Liver (tissue), 9 donors: Measurements from ENCODE around the gene OFD1. TPM values are rescaled to one million over a fixed set of nuclear protein-coding genes. Genes with fewer than 3 reads are reported as not detected.

Experiments
- DNase-seq: peaks from one replicate; pipeline ENCODE4 v3.0.0-alpha.2; 2017; ENCODE audit warnings: low spot score
- H3K27ac ChIP-seq, 2 donors: one replicate each; pipeline ENCODE4 v1.7.0; 2013; ENCODE audit warnings: inconsistent platforms in 2 of 2, low read length in 2 of 2, control low read depth in 1 of 2, low read depth in 1 of 2, mild to moderate bottlenecking in 1 of 2
- H3K27me3 ChIP-seq, 4 donors: one replicate each; pipeline versions ENCODE4 v1.6.1 to v1.7.0; 2013; ENCODE audit warnings: low read length in 3 of 4, inconsistent platforms in 1 of 4, mild to moderate bottlenecking in 1 of 4, moderate library complexity in 1 of 4; ENCODE audit not compliant: control insufficient read depth in 4 of 4, insufficient read depth in 4 of 4
- H3K36me3 ChIP-seq, 4 donors: one replicate each; pipeline versions ENCODE4 v1.6.1 to v1.7.0; 2013; ENCODE audit warnings: low read length in 3 of 4, mild to moderate bottlenecking in 3 of 4, low read depth in 1 of 4, moderate library complexity in 1 of 4; ENCODE audit not compliant: control insufficient read depth in 4 of 4, insufficient read depth in 3 of 4
- H3K4me1 ChIP-seq, 4 donors: one replicate each; pipeline versions ENCODE4 v1.6.1 to v1.7.0; 2013; ENCODE audit warnings: low read length in 3 of 4, mild to moderate bottlenecking in 3 of 4, moderate library complexity in 1 of 4; ENCODE audit not compliant: control insufficient read depth in 4 of 4, insufficient read depth in 4 of 4
- H3K4me3 ChIP-seq, 3 donors: one replicate each; pipeline versions ENCODE4 v1.6.1 to v1.7.0; 2013; ENCODE audit warnings: low read length in 3 of 3, control low read depth in 1 of 3, low read depth in 1 of 3, mild to moderate bottlenecking in 1 of 3
- H3K9ac ChIP-seq, 2 donors: one replicate each; pipeline ENCODE4 v1.7.0; 2013; ENCODE audit warnings: low read length in 2 of 2, mild to moderate bottlenecking in 2 of 2, moderate library complexity in 2 of 2, control low read depth in 1 of 2, low read depth in 1 of 2
- H3K9me3 ChIP-seq, 4 donors: one replicate each; pipeline versions ENCODE4 v1.6.1 to v1.7.0; 2013; ENCODE audit warnings: low read length in 3 of 4; ENCODE audit not compliant: control insufficient read depth in 4 of 4
- EGR1 ChIP-seq, 2 donors: IDR thresholded peaks; 2 replicates each; pipeline ENCODE4 v1.6.1; 2016 to 2018; ENCODE audit warnings: antibody characterized with exemption in 2 of 2, low read depth in 2 of 2
- FOXA1 ChIP-seq: IDR thresholded peaks from 2 replicates; pipeline ENCODE4 v1.6.1; 2016; ENCODE audit warnings: antibody characterized with exemption
- FOXA2 ChIP-seq: IDR thresholded peaks from 2 replicates; pipeline ENCODE4 v1.6.1; 2016; ENCODE audit warnings: antibody characterized with exemption
- HNF4A ChIP-seq, 2 donors: conservative IDR thresholded peaks; 2 replicates each; pipeline ENCODE4 v1.6.1; 2016; ENCODE audit warnings: antibody characterized with exemption in 2 of 2, mild to moderate bottlenecking in 2 of 2
- HNF4G ChIP-seq: IDR thresholded peaks from 2 replicates; pipeline ENCODE4 v1.6.1; 2016; ENCODE audit warnings: antibody characterized with exemption
- JUND ChIP-seq, 2 donors: IDR thresholded peaks; 2 replicates each; pipeline ENCODE4 v1.6.1; 2016; ENCODE audit warnings: antibody characterized with exemption in 2 of 2
- NR2F2 ChIP-seq: IDR thresholded peaks from 2 replicates; pipeline ENCODE4 v1.6.1; 2016; ENCODE audit warnings: antibody characterized with exemption
- RAD21 ChIP-seq, 2 donors: IDR thresholded peaks; 2 replicates each; pipeline ENCODE4 v1.6.1; 2016; ENCODE audit warnings: antibody characterized with exemption in 2 of 2, mild to moderate bottlenecking in 2 of 2
- RXRA ChIP-seq, 2 donors: IDR thresholded peaks; 2 replicates each; pipeline ENCODE4 v1.6.1; 2017 to 2018; ENCODE audit warnings: antibody characterized with exemption in 2 of 2, mild to moderate bottlenecking in 1 of 2
- SP1 ChIP-seq: IDR thresholded peaks from 2 replicates; pipeline ENCODE4 v1.6.1; 2018; ENCODE audit warnings: antibody characterized with exemption, mild to moderate bottlenecking
- TAF1 ChIP-seq: conservative IDR thresholded peaks from 2 replicates; pipeline ENCODE4 v1.6.1; 2016; ENCODE audit warnings: antibody characterized with exemption, mild to moderate bottlenecking
- YY1 ChIP-seq: IDR thresholded peaks from 2 replicates; pipeline ENCODE4 v1.6.1; 2016; ENCODE audit warnings: antibody characterized with exemption, mild to moderate bottlenecking
- WGBS: extraction: QIAGEN DNeasy Blood & Tissue Kit; methylation state at CpG from one replicate; pipeline ENCODE4 v1.1.7; 2013; 5-methylcytosine and 5-hydroxymethylcytosine counted together
- polyA plus RNA-seq, 2 donors: library from polyadenylated mRNA; stranded (reverse) in 1 of 2; unstranded in 1 of 2; fragments of 200-250 nt in 1 of 2; fragments of >200 nt in 1 of 2; fragmentation: Nextera tagmentation in 1 of 2; extraction: Ambion mirVana in 1 of 2; gene quantifications; one replicate each; pipeline versions ENCODE4 v1.2.1 to v1.2.3, GENCODE V29; 2013 to 2015
- total RNA-seq, 2 donors: library from RNA; depleted of rRNA; stranded (reverse); fragments of >200 nt; gene quantifications; one replicate each; pipeline ENCODE4 v1.2.3, GENCODE V29; 2014
- TF ChIP-seq, protein P1 (sequence below): IDR thresholded peaks from 2 replicates; pipeline ENCODE4 v1.6.1; 2016; ENCODE audit warnings: antibody characterized with exemption
- TF ChIP-seq, protein P2 (sequence below): IDR thresholded peaks from 2 replicates; pipeline ENCODE4 v1.6.1; 2016; ENCODE audit warnings: antibody characterized with exemption
- TF ChIP-seq, protein P3 (sequence below): IDR thresholded peaks from 2 replicates; pipeline ENCODE4 v1.6.1; 2016; ENCODE audit warnings: antibody characterized with exemption, mild to moderate bottlenecking
- TF ChIP-seq, protein P4 (sequence below): IDR thresholded peaks from 2 replicates; pipeline ENCODE4 v1.6.1; 2016; ENCODE audit warnings: antibody characterized with exemption
- TF ChIP-seq, protein P5 (sequence below): fragments of 150-350 bp; IDR thresholded peaks from 2 replicates; pipeline ENCODE4 v1.5.1; 2017; ENCODE audit warnings: improper control_type of control experiment, low read depth, low read length; ENCODE audit not compliant: missing input control
- donor health status: healthy.
- donor health status: healthy.
- donor health status: healthy.
- donor health status: healthy.
- donor health status: healthy.

OFD1 gene
- total and polyA plus RNA-seq, 4 donors = 2.9 to 15.7 (median 9.6) TPM

DNA sequence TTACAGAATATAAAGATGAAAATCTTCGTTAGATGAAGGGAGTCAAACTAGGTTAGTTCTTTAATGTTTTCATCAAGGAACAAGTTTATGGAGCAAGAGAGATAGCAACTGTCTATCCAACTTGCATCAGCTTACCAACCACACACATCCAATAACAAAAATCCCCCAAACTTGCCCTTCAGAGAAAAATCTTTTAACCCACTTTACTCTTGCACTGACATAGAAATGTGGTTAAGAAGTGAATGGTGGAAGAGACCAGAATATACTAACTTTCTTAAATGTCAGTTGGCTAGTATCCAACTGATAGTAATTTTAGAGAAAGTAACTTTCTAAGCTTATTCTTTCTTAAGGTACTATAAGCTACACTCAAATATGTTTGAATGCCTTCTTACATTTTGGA lies 47.3 kb upstream of the OFD1 start (continued):
- TF ChIP-seq, protein P1, sequence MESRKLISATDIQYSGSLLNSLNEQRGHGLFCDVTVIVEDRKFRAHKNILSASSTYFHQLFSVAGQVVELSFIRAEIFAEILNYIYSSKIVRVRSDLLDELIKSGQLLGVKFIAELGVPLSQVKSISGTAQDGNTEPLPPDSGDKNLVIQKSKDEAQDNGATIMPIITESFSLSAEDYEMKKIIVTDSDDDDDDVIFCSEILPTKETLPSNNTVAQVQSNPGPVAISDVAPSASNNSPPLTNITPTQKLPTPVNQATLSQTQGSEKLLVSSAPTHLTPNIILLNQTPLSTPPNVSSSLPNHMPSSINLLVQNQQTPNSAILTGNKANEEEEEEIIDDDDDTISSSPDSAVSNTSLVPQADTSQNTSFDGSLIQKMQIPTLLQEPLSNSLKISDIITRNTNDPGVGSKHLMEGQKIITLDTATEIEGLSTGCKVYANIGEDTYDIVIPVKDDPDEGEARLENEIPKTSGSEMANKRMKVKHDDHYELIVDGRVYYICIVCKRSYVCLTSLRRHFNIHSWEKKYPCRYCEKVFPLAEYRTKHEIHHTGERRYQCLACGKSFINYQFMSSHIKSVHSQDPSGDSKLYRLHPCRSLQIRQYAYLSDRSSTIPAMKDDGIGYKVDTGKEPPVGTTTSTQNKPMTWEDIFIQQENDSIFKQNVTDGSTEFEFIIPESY = no peak
- TF ChIP-seq, protein P2, sequence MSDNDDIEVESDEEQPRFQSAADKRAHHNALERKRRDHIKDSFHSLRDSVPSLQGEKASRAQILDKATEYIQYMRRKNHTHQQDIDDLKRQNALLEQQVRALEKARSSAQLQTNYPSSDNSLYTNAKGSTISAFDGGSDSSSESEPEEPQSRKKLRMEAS = no peak
- TF ChIP-seq RAD21 (IDR thresholded peaks at IDR 0.05) (no peak), FOXA2 (no peak), RXRA (IDR thresholded peaks at IDR 0.05) (no peak), NR2F2 (no peak), YY1 (no peak), TAF1 (no peak), JUND (IDR thresholded peaks at IDR 0.05) (no peak)

DNA sequence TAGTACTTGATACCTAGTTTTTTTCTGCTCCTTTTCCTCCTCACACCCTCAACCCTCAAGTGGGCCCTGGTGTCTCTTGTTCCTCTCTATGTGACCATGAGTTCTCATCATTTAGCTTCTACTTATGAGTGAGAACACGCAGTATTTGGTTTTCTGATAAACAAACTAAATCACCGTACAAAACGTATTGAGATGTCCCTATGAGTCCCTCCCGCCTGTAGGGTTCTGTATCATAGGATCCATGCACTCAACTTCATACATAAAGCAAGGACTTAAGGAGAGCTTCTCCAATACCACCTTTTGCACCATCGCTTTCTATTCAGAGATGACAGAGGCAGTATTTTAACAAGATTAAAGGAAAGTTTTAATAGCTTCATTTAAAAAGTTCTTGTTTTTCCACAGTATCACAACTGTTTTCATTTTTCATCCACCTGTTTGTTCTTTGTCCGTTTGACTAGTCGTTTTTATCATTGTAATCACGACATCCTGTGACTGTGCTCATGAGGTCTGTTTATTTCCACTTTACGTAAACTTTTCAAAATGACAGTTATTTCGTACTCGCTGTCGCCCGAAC lies 46.1 kb upstream of the OFD1 start:
- no peak for DNase-seq

More for the DNA sequence above, 46.1 kb upstream of the OFD1 start:
- no peaks in the 10 kb centered on the region for H3K27me3 ChIP-seq
- WGBS = 12% methylated on average over 13 of the region's 13 CpGs
- TF ChIP-seq HNF4G (no peak), JUND (IDR thresholded peaks at IDR 0.05) (no peak), TAF1 (no peak), EGR1 (IDR thresholded peaks at IDR 0.05; ENCODE audit: low read depth in 2 of 2) (no peak), SP1 (no peak), RXRA (IDR thresholded peaks at IDR 0.05) (no peak), FOXA1 (no peak), RAD21 (IDR thresholded peaks at IDR 0.05) (no peak), HNF4A (conservative IDR thresholded peaks at IDR 0.05) (no peak)
- TF ChIP-seq, protein P2 = no peak
- TF ChIP-seq, protein P3, sequence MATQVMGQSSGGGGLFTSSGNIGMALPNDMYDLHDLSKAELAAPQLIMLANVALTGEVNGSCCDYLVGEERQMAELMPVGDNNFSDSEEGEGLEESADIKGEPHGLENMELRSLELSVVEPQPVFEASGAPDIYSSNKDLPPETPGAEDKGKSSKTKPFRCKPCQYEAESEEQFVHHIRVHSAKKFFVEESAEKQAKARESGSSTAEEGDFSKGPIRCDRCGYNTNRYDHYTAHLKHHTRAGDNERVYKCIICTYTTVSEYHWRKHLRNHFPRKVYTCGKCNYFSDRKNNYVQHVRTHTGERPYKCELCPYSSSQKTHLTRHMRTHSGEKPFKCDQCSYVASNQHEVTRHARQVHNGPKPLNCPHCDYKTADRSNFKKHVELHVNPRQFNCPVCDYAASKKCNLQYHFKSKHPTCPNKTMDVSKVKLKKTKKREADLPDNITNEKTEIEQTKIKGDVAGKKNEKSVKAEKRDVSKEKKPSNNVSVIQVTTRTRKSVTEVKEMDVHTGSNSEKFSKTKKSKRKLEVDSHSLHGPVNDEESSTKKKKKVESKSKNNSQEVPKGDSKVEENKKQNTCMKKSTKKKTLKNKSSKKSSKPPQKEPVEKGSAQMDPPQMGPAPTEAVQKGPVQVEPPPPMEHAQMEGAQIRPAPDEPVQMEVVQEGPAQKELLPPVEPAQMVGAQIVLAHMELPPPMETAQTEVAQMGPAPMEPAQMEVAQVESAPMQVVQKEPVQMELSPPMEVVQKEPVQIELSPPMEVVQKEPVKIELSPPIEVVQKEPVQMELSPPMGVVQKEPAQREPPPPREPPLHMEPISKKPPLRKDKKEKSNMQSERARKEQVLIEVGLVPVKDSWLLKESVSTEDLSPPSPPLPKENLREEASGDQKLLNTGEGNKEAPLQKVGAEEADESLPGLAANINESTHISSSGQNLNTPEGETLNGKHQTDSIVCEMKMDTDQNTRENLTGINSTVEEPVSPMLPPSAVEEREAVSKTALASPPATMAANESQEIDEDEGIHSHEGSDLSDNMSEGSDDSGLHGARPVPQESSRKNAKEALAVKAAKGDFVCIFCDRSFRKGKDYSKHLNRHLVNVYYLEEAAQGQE = no peak
- TF ChIP-seq, protein P4, sequence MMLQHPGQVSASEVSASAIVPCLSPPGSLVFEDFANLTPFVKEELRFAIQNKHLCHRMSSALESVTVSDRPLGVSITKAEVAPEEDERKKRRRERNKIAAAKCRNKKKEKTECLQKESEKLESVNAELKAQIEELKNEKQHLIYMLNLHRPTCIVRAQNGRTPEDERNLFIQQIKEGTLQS = no peak
- TF ChIP-seq, protein P1 = no peak
- TF ChIP-seq, protein P5, sequence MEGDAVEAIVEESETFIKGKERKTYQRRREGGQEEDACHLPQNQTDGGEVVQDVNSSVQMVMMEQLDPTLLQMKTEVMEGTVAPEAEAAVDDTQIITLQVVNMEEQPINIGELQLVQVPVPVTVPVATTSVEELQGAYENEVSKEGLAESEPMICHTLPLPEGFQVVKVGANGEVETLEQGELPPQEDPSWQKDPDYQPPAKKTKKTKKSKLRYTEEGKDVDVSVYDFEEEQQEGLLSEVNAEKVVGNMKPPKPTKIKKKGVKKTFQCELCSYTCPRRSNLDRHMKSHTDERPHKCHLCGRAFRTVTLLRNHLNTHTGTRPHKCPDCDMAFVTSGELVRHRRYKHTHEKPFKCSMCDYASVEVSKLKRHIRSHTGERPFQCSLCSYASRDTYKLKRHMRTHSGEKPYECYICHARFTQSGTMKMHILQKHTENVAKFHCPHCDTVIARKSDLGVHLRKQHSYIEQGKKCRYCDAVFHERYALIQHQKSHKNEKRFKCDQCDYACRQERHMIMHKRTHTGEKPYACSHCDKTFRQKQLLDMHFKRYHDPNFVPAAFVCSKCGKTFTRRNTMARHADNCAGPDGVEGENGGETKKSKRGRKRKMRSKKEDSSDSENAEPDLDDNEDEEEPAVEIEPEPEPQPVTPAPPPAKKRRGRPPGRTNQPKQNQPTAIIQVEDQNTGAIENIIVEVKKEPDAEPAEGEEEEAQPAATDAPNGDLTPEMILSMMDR = no peak
- H3K9me3 ChIP-seq = no peaks in the 10 kb centered on the region
- peak overlapping the region; percentile 42 to 84 (median 70) for H3K4me3 ChIP-seq
- H3K36me3 ChIP-seq = no peaks in the 10 kb centered on the region
- H3K9ac ChIP-seq = peak overlapping the region in 1 of 2 donors; percentile 74
- peaks cover 7 to 19% (median 14%) of the 10 kb centered on the region in 4 donors for H3K4me1 ChIP-seq
- H3K27ac ChIP-seq = peak overlapping the region; percentile 87 to 95
